GM12891 (cell line): ENCODE measurements around the gene LPCAT1.

Experiments
- PAX5 ChIP-seq: IDR thresholded peaks from 2 replicates; pipeline ENCODE4 v1.6.1; 2011; ENCODE audit warnings: low read length, moderate library complexity, mild to moderate bottlenecking; ENCODE audit not compliant: insufficient read depth, severe bottlenecking
- POLR2A ChIP-seq: IDR thresholded peaks from 2 replicates; pipeline ENCODE4 v1.6.1; 2011; ENCODE audit warnings: low read depth, low read length, control low read depth
- POLR2AphosphoS5 ChIP-seq: IDR thresholded peaks from 2 replicates; pipeline ENCODE4 v1.6.1; 2011; ENCODE audit warnings: low read depth, low read length, control low read depth
- SPI1 ChIP-seq: IDR thresholded peaks from 2 replicates; pipeline ENCODE4 v1.6.1; 2011; ENCODE audit warnings: low read depth, low read length, control low read depth
- TAF1 ChIP-seq: IDR thresholded peaks from 2 replicates; pipeline ENCODE4 v1.6.1; 2011; ENCODE audit warnings: low read depth, low read length, control low read depth

DNA sequence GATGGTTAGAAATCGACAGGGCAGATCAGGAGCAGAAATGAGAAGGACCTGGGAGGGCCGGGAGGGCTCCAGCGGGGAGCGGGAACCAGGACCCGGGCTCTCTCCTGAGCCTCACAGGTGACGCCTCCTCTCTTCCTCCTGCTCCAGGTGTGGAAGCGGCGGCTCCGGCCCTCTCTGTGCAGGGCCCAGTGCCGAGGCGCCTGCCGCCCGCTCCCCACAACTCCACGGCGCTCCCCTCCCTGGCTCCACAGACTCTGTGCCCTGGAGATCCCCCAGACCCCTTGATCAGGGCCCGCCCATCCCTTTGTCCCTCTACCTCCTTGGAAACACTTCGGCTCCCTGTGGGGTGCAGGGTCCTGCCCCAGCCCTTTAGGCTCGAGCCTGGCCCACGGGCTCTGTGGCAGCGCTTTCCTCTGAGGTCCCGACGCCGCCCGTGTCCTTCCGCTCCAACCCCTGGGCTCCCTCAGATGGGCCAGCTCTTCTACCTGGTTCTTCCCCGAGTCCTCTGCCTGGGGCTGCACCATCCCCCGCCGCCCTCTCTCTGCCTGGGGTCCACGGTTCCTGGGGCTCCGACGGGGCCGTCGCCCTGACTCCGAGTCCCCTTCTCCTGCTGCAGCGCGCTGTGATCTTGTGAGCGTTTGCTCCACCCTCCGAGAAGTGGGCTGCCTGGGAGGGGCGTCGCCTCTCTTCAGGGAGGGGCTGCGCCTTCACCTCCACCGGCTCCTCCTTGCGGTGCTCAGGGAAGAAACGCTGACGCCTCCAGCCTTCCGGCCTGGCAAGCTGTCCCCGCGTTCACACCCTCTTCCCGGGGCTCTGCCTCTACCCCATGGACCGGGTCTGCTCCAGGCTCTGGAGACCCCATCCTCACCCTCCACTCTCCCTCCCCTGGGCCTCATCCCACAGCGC, 56.2 kb downstream of the LPCAT1 start:
- TF ChIP-seq POLR2A (no peak), POLR2AphosphoS5 (no peak), TAF1 (no peak), SPI1 (no peak), PAX5 (no peak)
